GM12878 (cell line): ENCODE data around the gene ZNF618. TPM values are rescaled to one million over a fixed set of nuclear protein-coding genes. Genes with fewer than 3 reads are reported as not detected.

Experiments
- ATAC-seq: fragments of 200-7000 bp; cut with Tn5 transposase; 3 replicates; pipeline ENCODE4 v1.9.1; 2020; ENCODE audit warnings: mild to moderate bottlenecking, moderate library complexity
- BruUV-seq: library from RNA; stranded (reverse); fragments of 400-500 nt; replicated peaks from 2 replicates; lab custom pipeline; 2021; lab: Mats Ljungman, UMichigan
- CTCF ChIA-PET: fragments of 300-600 bp; sonication (Branson Sonifier 250); formaldehyde crosslinking; extraction: SDS; loops from one replicate; lab custom pipeline; 2021; ENCODE audit warnings: inconsistent platforms; lab: Yijun Ruan, JAX
- POLR2A ChIA-PET: fragments of 350-600 bp; formaldehyde crosslinking; extraction: SDS; loops from one replicate; lab custom pipeline; 2021; ENCODE audit warnings: inconsistent platforms; lab: Charles Lee
- RAD21 ChIA-PET: fragments of 300-600 bp; sonication (Branson Sonifier 250); formaldehyde crosslinking; loops from one replicate; lab custom pipeline; 2023; ENCODE audit warnings: antibody characterized with exemption; ENCODE audit not compliant: unreplicated experiment; lab: Charles Lee
- SMC1A ChIA-PET: fragments of 300-600 bp; sonication (Branson Sonifier 250); formaldehyde crosslinking; loops from one replicate; lab custom pipeline; 2023; ENCODE audit not compliant: unreplicated experiment, uncharacterized antibody; lab: Charles Lee
- DNase-seq: peaks from one replicate; pipeline ENCODE4 v3.0.0-alpha.2; 2011; ENCODE audit warnings: low read depth, low spot score
- FAIRE-seq: peaks from 3 replicates; lab custom pipeline; 2011; peaks lifted over from hg19 to GRCh38; lab: Jason Lieb, UNC
- H2AFZ ChIP-seq: 2 replicates; pipeline ENCODE4 v1.6.0; 2011; ENCODE audit warnings: low read depth, low read length, control low read depth; ENCODE audit not compliant: control insufficient read depth
- H3K27ac ChIP-seq: 2 replicates; pipeline ENCODE4 v1.5.1; 2011; ENCODE audit warnings: control low read depth; ENCODE audit not compliant: control insufficient read depth, insufficient read depth
- H3K27me3 ChIP-seq, 2 experiments: replicated peaks in 1 of 2; 2 replicates each; pipeline versions ENCODE4 v1.6.0 to v1.6.1; 2011; ENCODE audit warnings: low read length in 1 of 2; ENCODE audit not compliant: control insufficient read depth in 2 of 2, insufficient read depth in 2 of 2
- H3K36me3 ChIP-seq, 2 experiments: 2 replicates each; pipeline ENCODE4 v1.5.1; 2011; ENCODE audit warnings: low read length in 1 of 2; ENCODE audit not compliant: control insufficient read depth in 2 of 2, insufficient read depth in 2 of 2
- H3K4me1 ChIP-seq: 2 replicates; pipeline ENCODE4 v1.6.1; 2011; ENCODE audit warnings: mild to moderate bottlenecking, low read length, moderate library complexity, mixed read lengths; ENCODE audit not compliant: control insufficient read depth, insufficient read depth
- H3K4me2 ChIP-seq: 2 replicates; pipeline ENCODE4 v1.6.0; 2011; ENCODE audit warnings: control low read depth; ENCODE audit not compliant: control insufficient read depth, insufficient read depth
- H3K4me3 ChIP-seq: fragments of 200-600 bp; sonication (generic); 2 replicates; pipeline ENCODE4 v1.5.1; 2016
- H3K79me2 ChIP-seq: 2 replicates; pipeline ENCODE4 v1.6.0; 2011; ENCODE audit warnings: low read length; ENCODE audit not compliant: control insufficient read depth, insufficient read depth
- H3K9ac ChIP-seq: 2 replicates; pipeline ENCODE4 v1.8.0; 2011; ENCODE audit warnings: low read length, control low read depth, mixed read lengths; ENCODE audit not compliant: control insufficient read depth, insufficient read depth
- H3K9me3 ChIP-seq: replicated peaks from 3 replicates; pipeline ENCODE4 v1.5.1; 2011; ENCODE audit warnings: mild to moderate bottlenecking, low read length; ENCODE audit not compliant: control insufficient read depth, insufficient read depth
- H4K20me1 ChIP-seq: 2 replicates; pipeline ENCODE4 v1.6.0; 2011; ENCODE audit not compliant: control insufficient read depth, insufficient read depth
- ATF7 ChIP-seq: fragments of 450-650 bp; IDR thresholded peaks from 2 replicates; pipeline ENCODE4 v1.6.1; 2016; ENCODE audit warnings: low read depth, mild to moderate bottlenecking
- BCL11A ChIP-seq: IDR thresholded peaks from 2 replicates; pipeline ENCODE4 v1.6.1; 2011; ENCODE audit warnings: low read depth, low read length
- EP300 ChIP-seq, 2 experiments: fragments of 150-350 bp in 1 of 2; IDR thresholded peaks; 2 replicates each; pipeline ENCODE4 v1.6.1; 2011 to 2012; ENCODE audit warnings: low read depth in 2 of 2, low read length in 2 of 2, borderline replicate concordance in 1 of 2, improper control_type of control experiment in 1 of 2, inconsistent platforms in 1 of 2; ENCODE audit not compliant: control insufficient read depth in 1 of 2
- FOXK2 ChIP-seq: fragments of 450-650 bp; IDR thresholded peaks from 2 replicates; pipeline ENCODE4 v1.6.1; 2017; ENCODE audit warnings: mild to moderate bottlenecking, moderate library complexity
- HDAC2 ChIP-seq: fragments of 200-600 bp; sonication (generic); IDR thresholded peaks from 2 replicates; pipeline ENCODE4 v1.6.1; 2017
- JUNB ChIP-seq: IDR thresholded peaks from 2 replicates; pipeline ENCODE4 v1.6.1; 2016; ENCODE audit warnings: antibody characterized with exemption, mild to moderate bottlenecking
- NFYA ChIP-seq: IDR thresholded peaks from 2 replicates; pipeline ENCODE4 v1.6.1; 2011; ENCODE audit warnings: low read depth, mild to moderate bottlenecking, low read length, improper control_type of control experiment, borderline replicate concordance
- NFYB ChIP-seq: IDR thresholded peaks from 2 replicates; pipeline ENCODE4 v1.6.1; 2011; ENCODE audit warnings: low read depth, mild to moderate bottlenecking, low read length, improper control_type of control experiment, moderate library complexity; ENCODE audit not compliant: insufficient read depth
- PAX8 ChIP-seq: fragments of 450-650 bp; IDR thresholded peaks from 2 replicates; pipeline ENCODE4 v1.6.1; 2017; ENCODE audit warnings: mild to moderate bottlenecking, moderate library complexity
- RAD51 ChIP-seq: fragments of 450-650 bp; IDR thresholded peaks from 2 replicates; pipeline ENCODE4 v1.6.1; 2016; ENCODE audit warnings: moderate library complexity, mild to moderate bottlenecking, inconsistent platforms
- RCOR1 ChIP-seq: conservative IDR thresholded peaks from 2 replicates; pipeline ENCODE4 v1.6.1; 2012; ENCODE audit warnings: low read depth, low read length, improper control_type of control experiment
- RELB ChIP-seq: fragments of 450-650 bp; IDR thresholded peaks from 2 replicates; pipeline ENCODE4 v1.6.1; 2017; ENCODE audit warnings: low read depth, mild to moderate bottlenecking, moderate library complexity
- SREBF2 ChIP-seq: IDR thresholded peaks from 2 replicates; pipeline ENCODE4 v1.6.1; 2012; ENCODE audit warnings: mild to moderate bottlenecking, low read length
- SRF ChIP-seq, 2 experiments: IDR thresholded peaks; 2 replicates each; pipeline ENCODE4 v1.6.1; 2011; ENCODE audit warnings: low read depth in 2 of 2, low read length in 2 of 2, mild to moderate bottlenecking in 1 of 2, moderate library complexity in 1 of 2
- TAF1 ChIP-seq: IDR thresholded peaks from 2 replicates; pipeline ENCODE4 v1.6.1; 2011; ENCODE audit warnings: mild to moderate bottlenecking, low read depth, low read length, borderline replicate concordance
- ZNF24 ChIP-seq: fragments of 450-650 bp; IDR thresholded peaks from 2 replicates; pipeline ENCODE4 v1.6.1; 2017; ENCODE audit warnings: antibody characterized with exemption, mild to moderate bottlenecking
- WGBS: methylation state at CpG from one replicate; pipeline ENCODE4 v1.1.6; 2016; ENCODE audit warnings: low lambda C conversion rate; ENCODE audit not compliant: insufficient replicate concordance, insufficient coverage; ENCODE audit errors: missing lambda C conversion rate; 5-methylcytosine and 5-hydroxymethylcytosine counted together
- in situ Hi-C: fragments of 300-500 bp; cut with MboI; formaldehyde crosslinking; loops from 9 replicates; pipeline ENCODE4 v1.14.3; 2018; ENCODE audit warnings: mixed read lengths
- intact Hi-C: fragments of 100-400 bp; cut with micrococcal nuclease; formaldehyde crosslinking; loops from one replicate; pipeline ENCODE4 v1.14.2; 2022; ENCODE audit not compliant: unreplicated experiment
- polyA plus RNA-seq, 11 experiments: library from polyadenylated mRNA; depleted of rRNA in 4 of 11; unstranded in 6 of 11; stranded (reverse) in 5 of 11; fragments of >200 nt; fragmentation: Nextera tagmentation in 4 of 11; fragmentation: Illumina TruSeq in 1 of 11; extraction: Ambion mirVana in 4 of 11; extraction: Trizol in 1 of 11; gene quantifications; 1 replicate in 1 of 11; 2 replicates in 10 of 11; pipeline versions ENCODE4 v1.2.1 to v1.2.3, GENCODE V29; 2011 to 2016; ENCODE audit warnings: inconsistent platforms in 2 of 11, missing spikeins in 2 of 11, low read depth in 1 of 11
- total RNA-seq, 4 experiments: library from RNA; depleted of rRNA in 3 of 4; stranded (reverse); fragments of >200 nt in 3 of 4; fragmentation: Illumina TruSeq in 1 of 4; extraction: Trizol in 1 of 4; gene quantifications; 2 replicates each; pipeline versions ENCODE4 v1.2.1 to v1.2.3, GENCODE V29; 2013 to 2021
- TF ChIP-seq, protein P1 (sequence below): IDR thresholded peaks from 2 replicates; pipeline ENCODE4 v1.6.1; 2012; ENCODE audit warnings: low read length, inconsistent platforms

ZNF618 gene
- total and polyA plus RNA-seq, 10 of the 15 experiments (the other 5 are each of a cell fraction or from before 2014, with no cell fraction given) = 0.01 to 0.24 (median 0.06) TPM; not detected in 2

DNA sequence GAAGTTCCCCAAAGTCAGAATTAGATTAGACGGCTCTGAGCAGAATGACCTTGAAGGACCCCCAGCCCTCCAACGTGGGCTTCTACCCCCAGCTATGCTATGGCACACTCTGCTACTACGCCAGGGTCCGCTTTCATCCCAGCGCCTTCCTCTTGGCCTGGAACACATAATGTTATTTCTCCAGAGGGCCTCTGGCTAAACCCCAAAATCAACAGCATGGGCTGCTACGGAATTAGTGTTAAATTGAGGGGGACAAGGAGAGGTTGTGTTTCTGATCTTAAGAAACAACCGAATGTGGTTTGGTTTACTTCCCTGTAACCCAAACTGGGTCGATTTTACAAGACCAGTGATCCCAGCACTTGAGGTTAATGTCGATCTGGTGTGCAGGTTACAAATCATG is 97.1 kb downstream of the ZNF618 start:
- Histone ChIP-seq H3K9me3 (no peaks in the 10 kb centered on the region), H3K79me2 (no peaks in the 10 kb centered on the region), H3K4me3 (no peak overlapping the region), H3K4me1 (no peaks in the 10 kb centered on the region), H2AFZ (no peak overlapping the region), H3K4me2 (no peak overlapping the region), H3K27ac (no peak overlapping the region), H3K27me3 (peaks cover 0 to 3% of the 10 kb centered on the region in 2 experiments; a peak in 2 of 4 replicates), H3K36me3 (no peaks in the 10 kb centered on the region), H3K9ac (no peak overlapping the region), H4K20me1 (no peaks in the 10 kb centered on the region)
- ATAC-seq (no peak), FAIRE-seq (no peak), DNase-seq (no peak)
- ChIA-PET CTCF (no interaction called here), SMC1A (no interaction called here), RAD21 (no interaction called here), POLR2A (no interaction called here)
- intact Hi-C loops (no loop called here), in situ Hi-C loops (no loop called here)
- 18% methylated on average over 9 of the region's 9 CpGs for WGBS
- BruUV-seq = no TSS peak
- TF ChIP-seq PAX8 (no peak), NFYB (no peak), BCL11A (no peak), EP300 (IDR thresholded peaks at IDR 0.05; ENCODE audit: borderline replicate concordance in 1 of 2, control insufficient read depth in 1 of 2, low read depth in 2 of 2, low read length in 2 of 2) (no peak), SREBF2 (no peak), HDAC2 (no peak), RELB (no peak), NFYA (no peak), TAF1 (no peak), JUNB (no peak), RCOR1 (no peak), SRF (IDR thresholded peaks at IDR 0.05; ENCODE audit: low read depth in 2 of 2, low read length in 2 of 2) (no peak), ZNF24 (no peak), FOXK2 (no peak), RAD51 (no peak), ATF7 (no peak)
- TF ChIP-seq, protein P1, sequence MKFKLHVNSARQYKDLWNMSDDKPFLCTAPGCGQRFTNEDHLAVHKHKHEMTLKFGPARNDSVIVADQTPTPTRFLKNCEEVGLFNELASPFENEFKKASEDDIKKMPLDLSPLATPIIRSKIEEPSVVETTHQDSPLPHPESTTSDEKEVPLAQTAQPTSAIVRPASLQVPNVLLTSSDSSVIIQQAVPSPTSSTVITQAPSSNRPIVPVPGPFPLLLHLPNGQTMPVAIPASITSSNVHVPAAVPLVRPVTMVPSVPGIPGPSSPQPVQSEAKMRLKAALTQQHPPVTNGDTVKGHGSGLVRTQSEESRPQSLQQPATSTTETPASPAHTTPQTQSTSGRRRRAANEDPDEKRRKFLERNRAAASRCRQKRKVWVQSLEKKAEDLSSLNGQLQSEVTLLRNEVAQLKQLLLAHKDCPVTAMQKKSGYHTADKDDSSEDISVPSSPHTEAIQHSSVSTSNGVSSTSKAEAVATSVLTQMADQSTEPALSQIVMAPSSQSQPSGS = no peak
- TF ChIP-seq, all 136 proteins: peak for 0
